Kidney (tissue), 14 donors: ENCODE results near the gene DNAH5. TPM values are rescaled to one million over a fixed set of nuclear protein-coding genes. Genes with fewer than 3 reads are reported as not detected.

Experiments used
- DNase-seq, 5 donors: peaks; one replicate each; pipeline ENCODE4 v3.0.0-alpha.2; 2013 to 2020
- FAIRE-seq: peaks from 2 replicates; lab custom pipeline; 2012; peaks lifted over from hg19 to GRCh38; lab: Jason Lieb, UNC
- H3K27ac ChIP-seq, 2 donors: one replicate each; pipeline ENCODE4 v1.7.0; 2013; ENCODE audit warnings: low read depth in 2 of 2, low read length in 2 of 2, inconsistent platforms in 1 of 2
- H3K27me3 ChIP-seq: one replicate; pipeline ENCODE4 v1.7.1; 2013; ENCODE audit warnings: low read length, inconsistent platforms; ENCODE audit not compliant: control insufficient read depth, insufficient read depth
- H3K36me3 ChIP-seq, 3 donors: one replicate each; pipeline versions ENCODE4 v1.7.0 to v1.7.1; 2013; ENCODE audit warnings: low read length in 3 of 3, control low read depth in 1 of 3, inconsistent platforms in 1 of 3; ENCODE audit not compliant: insufficient read depth in 3 of 3, control insufficient read depth in 2 of 3
- H3K4me1 ChIP-seq, 3 donors: one replicate each; pipeline versions ENCODE4 v1.7.0 to v1.7.1; 2013; ENCODE audit warnings: low read length in 3 of 3, inconsistent platforms in 1 of 3, low read depth in 1 of 3; ENCODE audit not compliant: control insufficient read depth in 2 of 3, insufficient read depth in 2 of 3
- H3K4me3 ChIP-seq, 3 donors: one replicate each; pipeline versions ENCODE4 v1.7.0 to v1.8.1; 2013; ENCODE audit warnings: low read length in 3 of 3, control low read depth in 1 of 3, inconsistent platforms in 1 of 3
- H3K9ac ChIP-seq, 3 donors: one replicate each; pipeline versions ENCODE4 v1.7.0 to v1.7.1; 2013; ENCODE audit warnings: low read length in 3 of 3, control low read depth in 1 of 3, inconsistent platforms in 1 of 3
- H3K9me3 ChIP-seq, 3 donors: one replicate each; pipeline versions ENCODE4 v1.7.0 to v1.7.1; 2013; ENCODE audit warnings: low read length in 3 of 3, control low read depth in 1 of 3, inconsistent platforms in 1 of 3; ENCODE audit not compliant: control insufficient read depth in 2 of 3, insufficient read depth in 1 of 3
- CTCF ChIP-seq: IDR thresholded peaks from 3 replicates; pipeline ENCODE4 v1.5.1; 2012; ENCODE audit warnings: mild to moderate bottlenecking, moderate library complexity, borderline replicate concordance; ENCODE audit not compliant: insufficient read depth; ENCODE audit errors: extremely low read depth
- intact Hi-C: fragments of 100-400 bp; cut with DNase I; formaldehyde crosslinking; loops from one replicate; pipeline ENCODE4 v1.11.1; 2022
- polyA plus RNA-seq: library from polyadenylated mRNA; stranded (reverse); fragments of 350-450 nt; fragmentation: Illumina TruSeq; extraction: RNeasy Lipid Tissue Mini Kit (QIAGEN cat#74804); gene quantifications from one replicate; pipeline ENCODE4 v1.2.3, GENCODE V29; 2014; ENCODE audit warnings: low read depth, low replicate concordance; ENCODE audit not compliant: insufficient read depth
- total RNA-seq: library from RNA; stranded (reverse); fragmentation: NEBNext Ultra II Directional; extraction: Animal tissue kit (Norgen Biotek cat#: 25700); gene quantifications from one replicate; pipeline ENCODE4 v1.2.1, GENCODE V29; 2021
- donor health status: control.
- donor health status: control.
- donor health status: control.
- donor health status: control.
- donor health status: control.
- donor health status: DM: yes; HTN: yes; CAD: no.
- donor health status: Normal renal cell carcinoma (clear cell type).

The DNAH5 gene
- total and polyA plus RNA-seq, 2 donors from 2014 or later: 0.49 to 16.4 TPM

DNA sequence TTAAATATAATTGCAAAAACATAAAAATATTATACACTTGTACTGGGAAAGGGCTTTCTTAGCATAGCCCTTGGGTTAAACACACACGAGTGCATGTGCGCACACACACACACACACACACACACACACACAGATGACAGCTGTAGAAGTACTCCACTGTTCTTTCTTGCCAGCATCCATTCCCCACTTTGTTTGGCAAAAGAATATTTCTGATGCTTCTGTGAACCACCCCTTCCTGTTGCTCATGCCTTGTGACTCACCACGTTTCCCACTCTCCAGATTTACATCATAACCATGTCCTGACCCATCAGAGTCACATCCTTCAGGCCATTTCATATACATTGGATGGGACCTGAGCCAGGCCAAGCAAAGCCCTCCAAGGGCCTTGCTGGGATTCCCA lies 280.1 kb downstream of the DNAH5 start:
- Histone ChIP-seq H3K4me1 (no peaks in the 10 kb centered on the region), H3K9me3 (no peaks in the 10 kb centered on the region), H3K9ac (no peak overlapping the region), H3K27ac (no peak overlapping the region), H3K36me3 (no peaks in the 10 kb centered on the region), H3K27me3 (no peaks in the 10 kb centered on the region), H3K4me3 (no peak overlapping the region)
- no peak for TF ChIP-seq CTCF
- no peak for FAIRE-seq
- intact Hi-C loops: no loop called here
- DNase-seq: no peak

DNA sequence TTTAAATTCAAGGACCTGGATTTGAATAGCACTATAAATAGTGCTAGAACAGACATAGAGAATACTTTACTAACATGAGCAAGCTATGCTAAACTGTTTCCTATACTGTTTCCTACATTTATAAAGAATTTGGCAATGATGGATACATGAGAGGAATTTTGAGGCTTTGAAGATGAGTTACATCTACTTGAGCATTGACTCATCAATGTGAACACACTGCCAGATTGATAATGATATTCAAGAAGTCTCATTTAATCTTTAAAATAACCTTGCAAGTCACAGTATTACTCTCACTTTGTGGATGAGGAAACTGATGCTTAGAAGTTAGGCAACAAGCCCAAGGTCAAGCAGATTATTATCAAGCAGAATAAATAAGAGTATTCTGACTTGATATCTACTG lies 281.9 kb downstream of the DNAH5 start:
- Histone ChIP-seq H3K9ac (no peak overlapping the region), H3K27me3 (no peaks in the 10 kb centered on the region), H3K36me3 (no peaks in the 10 kb centered on the region), H3K9me3 (no peaks in the 10 kb centered on the region), H3K4me1 (no peaks in the 10 kb centered on the region), H3K4me3 (no peak overlapping the region), H3K27ac (no peak overlapping the region)
- DNase-seq: no peak
- intact Hi-C loops: no loop called here
- TF ChIP-seq CTCF: no peak
- FAIRE-seq: no peak

DNA sequence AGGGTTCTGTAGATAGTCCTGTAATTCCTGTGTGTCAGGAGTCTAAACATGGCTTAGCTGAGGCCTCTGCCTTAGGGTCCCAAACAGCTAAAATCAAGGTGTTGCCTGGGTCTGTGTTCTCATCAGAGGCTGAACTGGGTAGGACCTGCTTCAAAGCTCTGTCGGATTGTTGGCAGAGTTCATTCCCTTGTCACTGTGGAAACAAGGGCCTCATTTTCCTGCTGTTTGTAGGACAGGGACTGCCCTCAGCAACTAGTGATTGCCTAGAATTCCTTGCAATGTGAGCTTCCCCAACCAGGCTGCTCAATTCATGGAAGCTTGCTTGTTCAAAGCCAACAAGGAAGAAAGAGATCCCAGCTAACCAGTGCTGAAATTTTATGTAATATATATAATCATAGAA lies 283.2 kb downstream of the DNAH5 start:
- FAIRE-seq (no peak), DNase-seq (no peak)
- Histone ChIP-seq H3K4me3 (no peak overlapping the region), H3K27me3 (no peaks in the 10 kb centered on the region), H3K4me1 (no peaks in the 10 kb centered on the region), H3K27ac (no peak overlapping the region), H3K9me3 (no peaks in the 10 kb centered on the region), H3K36me3 (no peaks in the 10 kb centered on the region), H3K9ac (no peak overlapping the region)
- no peak for TF ChIP-seq CTCF
- intact Hi-C loops: no loop called here

GRCh38 chr5:13660072-13660471 lies 284.4 kb downstream of the DNAH5 start:
- no peaks in the 10 kb centered on the region for H3K27me3 ChIP-seq
- H3K4me3 ChIP-seq: no peak overlapping the region
- no peaks in the 10 kb centered on the region for H3K4me1 ChIP-seq
- no peaks in the 10 kb centered on the region for H3K9me3 ChIP-seq
- H3K27ac ChIP-seq: no peak overlapping the region
- intact Hi-C loops: no loop called here
- FAIRE-seq: peak; percentile 68
- no peak for TF ChIP-seq CTCF
- no peak overlapping the region for H3K9ac ChIP-seq
- H3K36me3 ChIP-seq: no peaks in the 10 kb centered on the region
- DNase-seq: peak in 1 of 5 donors; percentile 3
